H9 (cell line): ENCODE results near the gene CTU2. TPM values are rescaled to one million over a fixed set of nuclear protein-coding genes. Genes with fewer than 3 reads are reported as not detected.
A peak's percentile ranks its signal among the peaks of the same experiment; 100 is the strongest.

ENCODE experiments used
- DNase-seq: peaks from one replicate; pipeline ENCODE4 v3.0.0-alpha.2; 2017
- H2AFZ ChIP-seq: one replicate; pipeline ENCODE4 v1.6.1; 2013; ENCODE audit warnings: mild to moderate bottlenecking, low read length, control low read depth, moderate library complexity
- H2AK5ac ChIP-seq: 2 replicates; pipeline ENCODE4 v1.6.1; 2013; ENCODE audit warnings: low read length, control low read depth, mixed read lengths; ENCODE audit not compliant: insufficient read length
- H2BK120ac ChIP-seq: one replicate; pipeline ENCODE4 v1.6.1; 2013; ENCODE audit warnings: low read depth, mild to moderate bottlenecking, low read length, control low read depth, inconsistent platforms; ENCODE audit not compliant: poor library complexity, severe bottlenecking
- H2BK12ac ChIP-seq: 2 replicates; pipeline ENCODE4 v1.6.1; 2013; ENCODE audit warnings: low read length, control low read depth, mixed read lengths, low read depth; ENCODE audit not compliant: insufficient read length
- H2BK15ac ChIP-seq: 2 replicates; pipeline ENCODE4 v1.6.1; 2013; ENCODE audit warnings: low read depth, low read length, control low read depth
- H2BK20ac ChIP-seq: one replicate; pipeline ENCODE4 v1.6.1; 2013; ENCODE audit warnings: low read depth, mild to moderate bottlenecking, low read length, control low read depth, inconsistent platforms; ENCODE audit not compliant: poor library complexity, severe bottlenecking
- H2BK5ac ChIP-seq: 2 replicates; pipeline ENCODE4 v1.6.1; 2013; ENCODE audit warnings: low read length, control low read depth, mixed read lengths; ENCODE audit not compliant: insufficient read length
- H3K14ac ChIP-seq: 2 replicates; pipeline ENCODE4 v1.6.1; 2013; ENCODE audit warnings: low read length, control low read depth; ENCODE audit not compliant: insufficient read depth
- H3K18ac ChIP-seq: 2 replicates; pipeline ENCODE4 v1.6.1; 2013; ENCODE audit warnings: low read depth, mild to moderate bottlenecking, mixed read lengths, low read length, control low read depth; ENCODE audit not compliant: insufficient read length
- H3K23ac ChIP-seq: 2 replicates; pipeline ENCODE4 v1.6.1; 2013; ENCODE audit warnings: low read length, control low read depth, mixed read lengths, low read depth; ENCODE audit not compliant: insufficient read length
- H3K23me2 ChIP-seq: 2 replicates; pipeline ENCODE4 v1.6.1; 2013; ENCODE audit warnings: low read depth, mild to moderate bottlenecking, mixed read lengths, low read length, control low read depth; ENCODE audit not compliant: insufficient read length, poor library complexity, severe bottlenecking
- H3K27ac ChIP-seq: 2 replicates; pipeline ENCODE4 v1.5.1; 2013; ENCODE audit warnings: low read length, control low read depth, mixed read lengths, low read depth; ENCODE audit not compliant: insufficient read length
- H3K27me3 ChIP-seq: 2 replicates; pipeline ENCODE4 v1.6.1; 2013; ENCODE audit warnings: low read length, control low read depth, inconsistent platforms; ENCODE audit not compliant: insufficient read depth
- H3K4ac ChIP-seq: 2 replicates; pipeline ENCODE4 v1.6.1; 2013; ENCODE audit warnings: low read depth, mild to moderate bottlenecking, control low read depth, inconsistent platforms, low read length, moderate library complexity
- H3K4me1 ChIP-seq: 2 replicates; pipeline ENCODE4 v1.6.1; 2013; ENCODE audit warnings: low read length, control low read depth, inconsistent platforms; ENCODE audit not compliant: insufficient read depth
- H3K4me2 ChIP-seq: 2 replicates; pipeline ENCODE4 v1.6.1; 2013; ENCODE audit warnings: low read length, control low read depth, mixed read lengths; ENCODE audit not compliant: insufficient read length, insufficient read depth
- H3K56ac ChIP-seq: 2 replicates; pipeline ENCODE4 v1.6.1; 2013; ENCODE audit warnings: low read depth, mild to moderate bottlenecking, mixed read lengths, low read length, control low read depth; ENCODE audit not compliant: insufficient read length
- H3K79me1 ChIP-seq: 2 replicates; pipeline ENCODE4 v1.6.1; 2013; ENCODE audit warnings: low read depth, mild to moderate bottlenecking, moderate library complexity, low read length, control low read depth, inconsistent platforms; ENCODE audit not compliant: insufficient read depth, poor library complexity, severe bottlenecking
- H3K79me2 ChIP-seq: 2 replicates; pipeline ENCODE4 v1.6.1; 2013; ENCODE audit warnings: low read length, control low read depth, inconsistent platforms; ENCODE audit not compliant: insufficient read depth
- H3K9ac ChIP-seq: 2 replicates; pipeline ENCODE4 v1.6.1; 2013; ENCODE audit warnings: low read length, control low read depth, mixed read lengths; ENCODE audit not compliant: insufficient read length; ENCODE audit errors: extremely low read depth
- H3K9me3 ChIP-seq: one replicate; pipeline ENCODE4 v1.6.1; 2013; ENCODE audit warnings: low read depth, low read length, inconsistent platforms; ENCODE audit not compliant: control insufficient read depth
- H3T11ph ChIP-seq: one replicate; pipeline ENCODE4 v1.6.1; 2013; ENCODE audit warnings: mild to moderate bottlenecking, low read length, control low read depth, inconsistent platforms
- H4K20me1 ChIP-seq: one replicate; pipeline ENCODE4 v1.6.1; 2013; ENCODE audit not compliant: control insufficient read depth, insufficient read length, insufficient read depth
- H4K5ac ChIP-seq: 2 replicates; pipeline ENCODE4 v1.6.1; 2013; ENCODE audit warnings: low read depth, mild to moderate bottlenecking, mixed read lengths, low read length, control low read depth; ENCODE audit not compliant: insufficient read length
- H4K8ac ChIP-seq: replicated peaks from 2 replicates; pipeline ENCODE4 v1.6.1; 2013; ENCODE audit warnings: low read length, control low read depth, mixed read lengths, low read depth; ENCODE audit not compliant: insufficient read length
- H4K91ac ChIP-seq: 2 replicates; pipeline ENCODE4 v1.6.1; 2013; ENCODE audit warnings: low read depth, mild to moderate bottlenecking, moderate library complexity, mixed read lengths, low read length, control low read depth; ENCODE audit not compliant: insufficient read length
- H3K27ac Mint-ChIP-seq, 3 experiments: 2 replicates in 2 of 3; 3 replicates in 1 of 3; pipeline ENCODE4 v1.8.0; 2020 to 2021; ENCODE audit warnings: mixed read lengths in 3 of 3, mild to moderate bottlenecking in 1 of 3, moderate library complexity in 1 of 3
- H3K27me3 Mint-ChIP-seq: 2 replicates; pipeline ENCODE4 v1.8.0; 2021; ENCODE audit warnings: low read depth, mild to moderate bottlenecking, moderate library complexity, mixed read lengths
- H3K36me3 Mint-ChIP-seq, 3 experiments: 2 replicates in 2 of 3; 3 replicates in 1 of 3; pipeline ENCODE4 v1.8.0; 2020 to 2021; ENCODE audit warnings: low read depth in 3 of 3, mixed read lengths in 3 of 3; ENCODE audit not compliant: insufficient read depth in 1 of 3
- H3K4me1 Mint-ChIP-seq, 2 experiments: 2 replicates each; pipeline ENCODE4 v1.8.0; 2020; ENCODE audit warnings: mixed read lengths in 2 of 2
- H3K4me3 Mint-ChIP-seq, 2 experiments: 2 replicates in 1 of 2; 3 replicates in 1 of 2; pipeline ENCODE4 v1.8.0; 2020 to 2021; ENCODE audit warnings: mild to moderate bottlenecking in 2 of 2, mixed read lengths in 2 of 2, moderate library complexity in 1 of 2
- H3K9me3 Mint-ChIP-seq, 2 experiments: 2 replicates in 1 of 2; 3 replicates in 1 of 2; pipeline ENCODE4 v1.8.0; 2020; ENCODE audit warnings: mild to moderate bottlenecking in 2 of 2, mixed read lengths in 2 of 2, moderate library complexity in 1 of 2
- WGBS: extraction: QIAGEN DNeasy Blood & Tissue Kit; methylation state at CpG from one replicate; pipeline ENCODE4 v1.1.7; 2013; ENCODE audit warnings: missing lambda C conversion rate, low lambda C conversion rate, mixed read lengths; ENCODE audit not compliant: insufficient read length; ENCODE audit errors: extremely low coverage; 5-methylcytosine and 5-hydroxymethylcytosine counted together
- total RNA-seq: library from RNA; stranded (reverse); gene quantifications from 2 replicates; pipeline ENCODE4 v1.2.1, GENCODE V29; 2021
- TF ChIP-seq, protein P1 (sequence below): fragments of 200-600 bp; sonication (generic); conservative IDR thresholded peaks from 3 replicates; pipeline ENCODE4 v1.8.0; 2021; ENCODE audit warnings: antibody characterized with exemption, mild to moderate bottlenecking

The CTU2 gene
- total RNA-seq, 1 experiment from 2014 or later = 32.8 TPM

DNA sequence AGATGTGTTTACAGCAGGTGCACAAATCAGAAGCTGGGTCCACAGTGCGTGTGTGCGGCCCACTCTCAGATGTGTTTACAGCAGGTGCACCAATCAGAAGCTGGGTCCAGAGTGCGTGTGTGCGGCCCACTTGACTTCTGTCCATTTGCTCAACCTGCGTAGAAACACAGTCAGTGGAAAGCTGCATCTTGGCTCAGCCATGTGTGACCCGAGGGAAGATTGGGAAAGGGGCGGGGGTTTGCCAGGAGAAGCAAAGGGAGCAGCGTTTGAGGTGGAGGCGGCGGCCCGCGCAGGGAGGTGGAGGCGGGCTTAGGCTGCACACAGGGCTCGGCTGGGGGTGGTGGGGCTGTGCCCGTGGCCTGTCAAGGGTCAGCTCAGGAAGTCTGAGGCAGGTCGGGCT lies 4.3 kb downstream of the CTU2 start:
- no CpG with 5 or more reads among the region's 16 CpGs for WGBS
- no peaks in the 10 kb centered on the region for H3K9me3 ChIP-seq
- H4K8ac ChIP-seq = no peak overlapping the region
- no peak overlapping the region for H2BK15ac ChIP-seq
- peaks cover 9 to 15% of the 10 kb centered on the region in 2 experiments for H3K4me1 Mint-ChIP-seq
- no peaks in the 10 kb centered on the region for H3K27me3 Mint-ChIP-seq
- H3K4me2 ChIP-seq = no peak overlapping the region
- H3K4me3 Mint-ChIP-seq = no peak overlapping the region
- no peak overlapping the region for H3K14ac ChIP-seq
- peaks cover 6% of the 10 kb centered on the region for H3K23me2 ChIP-seq
- H3K27me3 ChIP-seq = no peaks in the 10 kb centered on the region
- DNase-seq = no peak
- H3K23ac ChIP-seq = no peak overlapping the region
- H2BK12ac ChIP-seq = no peak overlapping the region
- H3K4ac ChIP-seq = no peak overlapping the region
- no peak overlapping the region for H2BK5ac ChIP-seq
- H3K79me1 ChIP-seq = no peaks in the 10 kb centered on the region
- H3K27ac ChIP-seq = no peak overlapping the region
- H4K5ac ChIP-seq = no peak overlapping the region
- no peaks in the 10 kb centered on the region; the same call in 1 of the 2 replicates for H3K79me2 ChIP-seq
- peak overlapping the region; percentile 49 to 96 (median 63); a peak in 2 of 7 replicates for H3K27ac Mint-ChIP-seq
- H2AK5ac ChIP-seq = no peak overlapping the region
- no peak overlapping the region for H2BK20ac ChIP-seq
- H2AFZ ChIP-seq = no peak overlapping the region
- H3K36me3 Mint-ChIP-seq = peaks cover 0 to 5% (median 4%) of the 10 kb centered on the region in 3 experiments; a peak in 3 of 7 replicates
- H4K91ac ChIP-seq = no peak overlapping the region
- H3K9ac ChIP-seq = no peak overlapping the region
- no peaks in the 10 kb centered on the region; a peak in 1 of 5 replicates for H3K9me3 Mint-ChIP-seq
- H4K20me1 ChIP-seq = no peaks in the 10 kb centered on the region
- peaks cover 4% of the 10 kb centered on the region; the same call in 1 of the 2 replicates for H3K4me1 ChIP-seq
- H2BK120ac ChIP-seq = no peak overlapping the region
- TF ChIP-seq, protein P1, sequence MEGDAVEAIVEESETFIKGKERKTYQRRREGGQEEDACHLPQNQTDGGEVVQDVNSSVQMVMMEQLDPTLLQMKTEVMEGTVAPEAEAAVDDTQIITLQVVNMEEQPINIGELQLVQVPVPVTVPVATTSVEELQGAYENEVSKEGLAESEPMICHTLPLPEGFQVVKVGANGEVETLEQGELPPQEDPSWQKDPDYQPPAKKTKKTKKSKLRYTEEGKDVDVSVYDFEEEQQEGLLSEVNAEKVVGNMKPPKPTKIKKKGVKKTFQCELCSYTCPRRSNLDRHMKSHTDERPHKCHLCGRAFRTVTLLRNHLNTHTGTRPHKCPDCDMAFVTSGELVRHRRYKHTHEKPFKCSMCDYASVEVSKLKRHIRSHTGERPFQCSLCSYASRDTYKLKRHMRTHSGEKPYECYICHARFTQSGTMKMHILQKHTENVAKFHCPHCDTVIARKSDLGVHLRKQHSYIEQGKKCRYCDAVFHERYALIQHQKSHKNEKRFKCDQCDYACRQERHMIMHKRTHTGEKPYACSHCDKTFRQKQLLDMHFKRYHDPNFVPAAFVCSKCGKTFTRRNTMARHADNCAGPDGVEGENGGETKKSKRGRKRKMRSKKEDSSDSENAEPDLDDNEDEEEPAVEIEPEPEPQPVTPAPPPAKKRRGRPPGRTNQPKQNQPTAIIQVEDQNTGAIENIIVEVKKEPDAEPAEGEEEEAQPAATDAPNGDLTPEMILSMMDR = no peak
- H3K18ac ChIP-seq = no peak overlapping the region
- no peak overlapping the region for H3T11ph ChIP-seq
- no peak overlapping the region for H3K56ac ChIP-seq
